Measurements from ENCODE around the gene VAMP1.

The VAMP1 gene

GRCh38 chr12:6426882-6427671 is 43.4 kb downstream of the VAMP1 start:
- in situ Hi-C loops (cut with HindIII; ENCODE audit: low sequenced_read_pairs), result no loop called here

- in situ Hi-C loops (cut with HindIII; ENCODE audit: low sequenced_read_pairs), result no loop called here
These were observed 44.6 kb downstream of the VAMP1 start for GRCh38 chr12:6425590-6426531.

DNA sequence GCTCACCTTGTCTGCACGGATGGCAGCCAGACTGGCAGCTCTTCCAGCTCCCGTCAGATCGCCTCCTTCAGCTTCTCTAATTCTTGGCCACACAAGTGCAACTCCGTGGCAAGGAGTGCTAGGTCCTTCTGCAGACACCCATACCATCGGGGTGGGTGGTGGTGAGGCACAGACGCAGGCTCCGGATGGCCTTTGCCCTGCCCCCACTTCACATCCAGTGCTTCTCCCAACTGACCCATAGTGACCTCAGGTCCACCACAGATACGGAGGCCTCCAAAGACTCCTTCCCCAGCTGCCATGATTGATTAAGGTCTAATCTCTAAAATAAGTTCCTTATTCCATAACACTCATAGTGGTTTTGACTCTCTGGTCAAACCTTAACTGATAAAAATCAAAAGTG is 45.6 kb downstream of the VAMP1 start:
- in situ Hi-C loops (cut with HindIII; ENCODE audit: low sequenced_read_pairs), result no loop called here

DNA sequence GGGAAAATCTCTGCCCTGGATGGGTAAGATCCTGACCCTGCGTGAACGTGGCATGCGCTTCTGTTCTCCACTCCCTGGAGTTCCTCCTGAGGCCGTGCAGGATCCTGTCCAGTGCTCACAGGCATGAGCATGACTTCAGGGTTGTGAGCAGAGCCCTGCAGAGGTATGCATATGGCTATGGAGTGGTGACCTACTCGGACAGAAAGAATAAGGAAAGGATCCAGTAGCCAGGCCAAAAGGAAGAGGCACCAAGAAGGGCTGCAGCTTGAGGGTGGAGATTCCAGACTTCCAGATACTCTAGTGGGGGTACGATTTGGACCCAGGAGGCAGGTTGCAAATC is 46.5 kb downstream of the VAMP1 start:
- in situ Hi-C loops (cut with HindIII; ENCODE audit: low sequenced_read_pairs), result no loop called here

DNA sequence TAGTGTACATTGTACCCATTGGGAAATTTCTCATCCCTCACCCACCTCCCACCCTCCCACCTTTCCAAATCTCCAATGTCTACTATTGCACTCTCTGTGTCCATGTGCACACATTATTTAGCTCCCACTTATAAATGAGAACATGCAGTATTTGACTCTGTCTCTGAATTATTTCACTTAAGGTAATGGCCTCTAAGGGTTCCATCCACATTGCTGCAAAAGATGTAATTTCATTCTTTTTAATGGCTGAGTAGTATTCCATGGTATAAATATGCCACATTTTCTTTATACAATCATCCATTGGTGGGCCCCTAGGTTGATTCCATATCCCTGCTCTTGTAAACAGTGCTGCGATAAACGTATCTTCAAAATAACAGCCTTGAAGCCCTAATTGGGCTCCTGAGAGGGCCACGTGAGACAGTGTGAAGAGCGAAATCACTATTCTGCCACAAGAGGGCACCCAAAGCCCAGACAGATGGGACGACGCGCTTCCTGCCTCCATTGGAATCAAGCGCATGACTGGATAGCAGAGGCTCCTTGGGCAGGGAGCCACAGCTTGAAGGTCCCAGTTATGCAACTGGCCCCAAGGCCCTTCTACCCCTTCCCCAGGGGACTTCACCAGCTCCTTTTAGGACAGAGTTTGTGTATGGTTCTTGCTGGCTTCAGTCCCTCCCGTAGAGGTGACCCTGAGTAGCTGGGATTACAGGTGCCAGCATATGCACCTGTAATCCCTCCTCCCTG is 47.0 kb downstream of the VAMP1 start:
- in situ Hi-C loops (cut with HindIII; ENCODE audit: low sequenced_read_pairs), result no loop called here

- in situ Hi-C loops (cut with HindIII; ENCODE audit: low sequenced_read_pairs), result no loop called here
These were observed 50.1 kb downstream of the VAMP1 start for GRCh38 chr12:6420364-6420763.

DNA sequence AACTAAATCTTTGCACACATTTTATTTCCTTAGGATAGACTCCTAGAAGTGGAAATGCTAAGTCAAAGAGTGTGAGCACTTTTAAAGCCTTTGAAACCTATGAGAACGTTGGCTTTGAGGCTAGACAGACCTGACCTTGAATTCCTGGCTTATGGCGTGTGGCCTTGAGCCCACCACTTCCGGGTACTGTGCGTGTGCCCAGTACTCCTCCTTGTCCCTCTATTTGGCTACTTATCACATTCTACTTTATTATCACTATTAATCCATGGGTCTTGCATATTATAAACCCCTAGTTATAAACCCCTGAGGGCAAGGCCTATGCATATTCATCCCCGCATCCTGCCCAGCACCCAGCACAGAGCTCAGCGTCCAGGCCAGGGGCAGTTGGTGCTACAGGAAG is 51.7 kb downstream of the VAMP1 start:
- in situ Hi-C loops (cut with HindIII; ENCODE audit: low sequenced_read_pairs), result no loop called here

DNA sequence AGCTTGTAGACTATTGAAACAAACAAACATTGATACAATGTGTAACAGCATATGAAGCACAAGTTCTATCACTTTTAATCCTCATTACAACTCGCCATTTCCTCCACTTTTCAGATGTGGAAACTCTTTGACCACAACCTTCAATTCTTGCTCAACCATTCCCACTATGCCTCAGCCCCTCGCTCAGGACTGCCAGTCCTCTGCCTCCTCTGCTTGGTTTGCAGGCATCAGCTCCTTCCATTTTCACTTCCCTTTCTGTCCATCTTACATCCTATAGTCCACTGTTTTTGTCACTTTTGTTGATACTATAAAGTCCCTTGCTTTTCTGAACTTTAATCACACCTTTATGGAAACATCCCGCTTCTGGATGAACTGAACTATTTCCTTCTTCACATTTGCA is 53.9 kb downstream of the VAMP1 start:
- in situ Hi-C loops (cut with HindIII; ENCODE audit: low sequenced_read_pairs), result no loop called here
